PC-9 (cell line): ENCODE data around the gene ZNF148. TPM values are rescaled to one million over a fixed set of nuclear protein-coding genes. Genes with fewer than 3 reads are reported as not detected.

Experiments
- BruUV-seq: library from RNA; stranded (reverse); fragments of 400-500 nt; replicated peaks from 2 replicates; lab custom pipeline; 2021; lab: Mats Ljungman, UMichigan
- CTCF ChIA-PET: fragments of 300-600 bp; sonication (Branson Sonifier 250); formaldehyde crosslinking; loops from one replicate; lab custom pipeline; 2022; ENCODE audit warnings: antibody characterized with exemption; lab: Charles Lee
- POLR2A ChIA-PET: fragments of 300-600 bp; sonication (Branson Sonifier 250); formaldehyde crosslinking; loops from one replicate; lab custom pipeline; 2022; ENCODE audit warnings: antibody characterized with exemption; ENCODE audit not compliant: unreplicated experiment; lab: Charles Lee
- DNase-seq, 2 experiments: peaks; one replicate each; pipeline versions ENCODE4 v3.0.0 to v3.0.0-alpha.2; 2015 to 2022; ENCODE audit warnings: mixed read lengths in 1 of 2
- H2AFZ ChIP-seq: fragments of 200-600 bp; sonication (generic); 2 replicates; pipeline ENCODE4 v1.8.1; 2017; ENCODE audit warnings: antibody characterized with exemption
- H3F3A ChIP-seq: fragments of 200-600 bp; sonication (generic); 2 replicates; pipeline ENCODE4 v1.8.1; 2017; ENCODE audit warnings: antibody characterized with exemption, mild to moderate bottlenecking, low read depth; ENCODE audit not compliant: insufficient read depth
- H3K27ac ChIP-seq: fragments of 200-600 bp; sonication (generic); 2 replicates; pipeline ENCODE4 v1.6.1; 2016; ENCODE audit warnings: mixed run types
- H3K27me3 ChIP-seq: fragments of 200-600 bp; sonication (generic); 2 replicates; pipeline ENCODE4 v1.6.1; 2016; ENCODE audit warnings: low read depth, mixed run types; ENCODE audit not compliant: insufficient read depth
- H3K36me3 ChIP-seq: fragments of 200-600 bp; sonication (generic); 2 replicates; pipeline ENCODE4 v1.6.1; 2016; ENCODE audit warnings: low read depth, mixed run types
- H3K4me1 ChIP-seq: fragments of 200-600 bp; sonication (generic); replicated peaks from 2 replicates; pipeline ENCODE4 v1.6.1; 2016; ENCODE audit warnings: mixed run types; ENCODE audit not compliant: insufficient read depth
- H3K4me2 ChIP-seq: fragments of 200-600 bp; sonication (generic); 2 replicates; pipeline ENCODE4 v1.6.1; 2017; ENCODE audit warnings: mixed run types
- H3K4me3 ChIP-seq: fragments of 200-600 bp; sonication (generic); 2 replicates; pipeline ENCODE4 v1.6.1; 2016; ENCODE audit warnings: mixed run types
- H3K79me2 ChIP-seq: fragments of 200-600 bp; sonication (generic); 2 replicates; pipeline ENCODE4 v1.6.1; 2017; ENCODE audit warnings: low read depth, mixed run types
- H3K9me2 ChIP-seq: fragments of 200-600 bp; sonication (generic); 2 replicates; pipeline ENCODE4 v1.8.1; 2017; ENCODE audit warnings: mild to moderate bottlenecking; ENCODE audit not compliant: insufficient read depth
- H3K9me3 ChIP-seq: fragments of 200-600 bp; sonication (generic); 2 replicates; pipeline ENCODE4 v1.8.1; 2016; ENCODE audit warnings: low read depth; ENCODE audit not compliant: insufficient read depth
- H4K20me1 ChIP-seq: fragments of 200-600 bp; sonication (generic); 2 replicates; pipeline ENCODE4 v1.8.1; 2017; ENCODE audit not compliant: insufficient read depth
- CTCF ChIP-seq: fragments of 200-600 bp; sonication (generic); conservative IDR thresholded peaks from 2 replicates; pipeline ENCODE4 v1.6.1; 2017; ENCODE audit warnings: mixed run types, antibody characterized with exemption, mild to moderate bottlenecking, moderate library complexity
- EZH2 ChIP-seq: fragments of 200-600 bp; sonication (generic); IDR thresholded peaks from 2 replicates; pipeline ENCODE4 v1.8.0; 2017; ENCODE audit warnings: antibody characterized with exemption, low read depth
- intact Hi-C: fragments of 100-400 bp; cut with micrococcal nuclease; formaldehyde crosslinking; loops from one replicate; pipeline ENCODE4 v1.10.0; 2022; ENCODE audit not compliant: unreplicated experiment
- total RNA-seq: library from RNA; stranded (reverse); gene quantifications from 2 replicates; pipeline ENCODE4 v1.2.3, GENCODE V29; 2021

The ZNF148 gene
- total RNA-seq, 1 experiment from 2014 or later, result 62.6 TPM

GRCh38 chr3:125351152-125351551 lies 24.0 kb downstream of the ZNF148 start:
- Histone ChIP-seq H4K20me1 (peaks cover 28% of the 10 kb centered on the region), H3K27me3 (no peaks in the 10 kb centered on the region), H3K9me3 (peaks cover 4% of the 10 kb centered on the region), H2AFZ (no peak overlapping the region), H3K79me2 (peaks cover 98% of the 10 kb centered on the region), H3K36me3 (peaks cover 5% of the 10 kb centered on the region; the same call in 1 of the 2 replicates), H3K4me2 (no peak overlapping the region), H3K4me3 (no peak overlapping the region), H3F3A (peaks cover 6% of the 10 kb centered on the region; the same call in 1 of the 2 replicates), H3K9me2 (no peaks in the 10 kb centered on the region), H3K27ac (peak overlapping the region; percentile 27; the same call in 1 of the 2 replicates), H3K4me1 (no peaks in the 10 kb centered on the region)
- POLR2A ChIA-PET, result interaction anchor here (0.7 kb wide), 1 partner anchor 572 kb away, joined by 3 read pairs; no protein-coding TSS in a partner anchor
- no peak for DNase-seq
- no TSS peak for BruUV-seq
- intact Hi-C loops, result no loop called here
- CTCF ChIA-PET, result no interaction called here
- TF ChIP-seq CTCF (no peak), EZH2 (no peak)

GRCh38 chr3:125350597-125350996 lies 24.5 kb downstream of the ZNF148 start:
- H3K9me2 ChIP-seq, result no peaks in the 10 kb centered on the region
- H3K4me2 ChIP-seq, result no peak overlapping the region
- no peaks in the 10 kb centered on the region for H3K4me1 ChIP-seq
- H4K20me1 ChIP-seq, result peaks cover 23% of the 10 kb centered on the region
- H3K4me3 ChIP-seq, result no peak overlapping the region
- intact Hi-C loops, result no loop called here
- no peaks in the 10 kb centered on the region for H3K27me3 ChIP-seq
- no peak for DNase-seq
- no peak overlapping the region for H2AFZ ChIP-seq
- peaks cover 98% of the 10 kb centered on the region for H3K79me2 ChIP-seq
- BruUV-seq, result no TSS peak
- CTCF ChIA-PET, result no interaction called here
- H3K36me3 ChIP-seq, result peaks cover 5% of the 10 kb centered on the region; the same call in 1 of the 2 replicates
- peaks cover 6% of the 10 kb centered on the region; the same call in 1 of the 2 replicates for H3F3A ChIP-seq
- POLR2A ChIA-PET, result interaction anchor here (0.7 kb wide), 1 partner anchor 573 kb away, joined by 3 read pairs; no protein-coding TSS in a partner anchor
- TF ChIP-seq EZH2, result no peak
- no peak for TF ChIP-seq CTCF
- peaks cover 4% of the 10 kb centered on the region for H3K9me3 ChIP-seq
- no peak overlapping the region; the same call in 1 of the 2 replicates for H3K27ac ChIP-seq

GRCh38 chr3:125349556-125350165 lies 25.5 kb downstream of the ZNF148 start:
- intact Hi-C loops, result no loop called here
- Histone ChIP-seq H3K79me2 (peaks cover 98% of the 10 kb centered on the region), H3K27ac (no peak overlapping the region), H3K4me3 (no peak overlapping the region), H4K20me1 (peaks cover 23% of the 10 kb centered on the region), H3K9me3 (peaks cover 4% of the 10 kb centered on the region), H3K4me1 (no peaks in the 10 kb centered on the region), H3F3A (peaks cover 6% of the 10 kb centered on the region; the same call in 1 of the 2 replicates), H2AFZ (no peak overlapping the region), H3K4me2 (no peak overlapping the region), H3K27me3 (no peaks in the 10 kb centered on the region), H3K36me3 (peaks cover 5% of the 10 kb centered on the region; the same call in 1 of the 2 replicates), H3K9me2 (no peaks in the 10 kb centered on the region)
- no peak for DNase-seq
- POLR2A ChIA-PET, result no interaction called here
- CTCF ChIA-PET, result no interaction called here
- no TSS peak for BruUV-seq
- no peak for TF ChIP-seq CTCF
- no peak for TF ChIP-seq EZH2
